WI38 (cell line): ENCODE measurements around the gene HOXD12.

Experiments
- H3K4me3 ChIP-seq: 2 replicates; pipeline ENCODE4 v1.5.1; 2011; ENCODE audit warnings: low read depth, mild to moderate bottlenecking, control low read depth, low read length
- CTCF ChIP-seq: IDR thresholded peaks from 2 replicates; pipeline ENCODE4 v1.5.1; 2012; ENCODE audit warnings: low read depth, mild to moderate bottlenecking, control low read depth, low read length

Gene HOXD12

GRCh38 chr2:176105730-176106580, 6.4 kb downstream of the HOXD12 start:
- TF ChIP-seq CTCF, result no peak
- no peak overlapping the region for H3K4me3 ChIP-seq

GRCh38 chr2:176106581-176107539, 7.3 kb downstream of the HOXD12 start, which contains the start of gene HOXD11:
TSS of gene HOXD11 (plus strand) at chr2:176107280. CDS start at chr2:176107356, 76 bp downstream.
- no peak within 1 kb of the TSS for H3K4me3 ChIP-seq
- no peak for TF ChIP-seq CTCF

- no peak overlapping the region for H3K4me3 ChIP-seq
- no peak for TF ChIP-seq CTCF
Measured at GRCh38 chr2:176107731-176108181, 8.2 kb downstream of the HOXD12 start.

- no peak for TF ChIP-seq CTCF
- H3K4me3 ChIP-seq, result no peak overlapping the region
Measured at GRCh38 chr2:176109192-176109901, 9.8 kb downstream of the HOXD12 start.

GRCh38 chr2:176109946-176110345, 10.4 kb downstream of the HOXD12 start:
- no peak for TF ChIP-seq CTCF
- H3K4me3 ChIP-seq, result no peak overlapping the region

GRCh38 chr2:176110415-176111308, 11.1 kb downstream of the HOXD12 start:
- TF ChIP-seq CTCF, result no peak
- no peak overlapping the region for H3K4me3 ChIP-seq
